ENCODE results near the gene COL6A1. TPM values are rescaled to one million over a fixed set of nuclear protein-coding genes. Genes with fewer than 3 reads are reported as not detected.

The COL6A1 gene
- total and polyA plus RNA-seq, 2 donors (not counting 1 experiment from before 2014, with no cell fraction given), result 645 to 1,137 TPM

DNA sequence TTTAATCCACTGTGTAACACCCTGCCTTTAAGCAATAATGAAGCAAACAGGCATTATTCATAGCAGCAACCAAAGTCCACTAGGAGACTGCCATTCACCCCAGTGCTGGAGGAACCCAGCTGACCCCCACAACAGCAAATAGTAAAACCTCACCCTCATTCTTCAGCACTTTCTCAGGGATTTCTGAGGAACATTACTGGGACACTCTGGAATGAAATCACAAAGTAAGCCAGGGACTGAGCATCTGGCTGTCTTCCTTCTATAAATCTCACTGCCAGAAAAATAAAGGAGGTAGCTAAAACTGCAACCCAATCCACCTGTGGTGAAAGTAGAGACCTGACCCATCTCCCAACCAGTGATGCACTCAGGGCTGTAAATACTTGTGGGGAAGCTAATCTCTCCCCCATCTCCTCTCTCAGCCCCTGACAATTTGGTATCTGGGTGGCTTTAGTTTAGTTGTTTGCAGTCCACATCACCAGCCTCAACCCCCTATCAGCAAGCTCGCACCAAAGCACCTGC, 47.1 kb downstream of the COL6A1 start:
- Histone ChIP-seq H3K9me3 (ENCODE audit: control insufficient read depth, insufficient read depth, low read depth, low read length) (no peaks in the 10 kb centered on the region), H3K4me3 (replicated peaks in 1 of 4; ENCODE audit: control extremely low read depth in 1 of 4, insufficient read depth in 1 of 4, low read depth in 3 of 4, low read length in 4 of 4) (no peak overlapping the region), H3K27ac (ENCODE audit: insufficient read depth, low read length) (peak overlapping the region; percentile 82), H2AFZ (ENCODE audit: low read length) (no peak overlapping the region), H3K9ac (ENCODE audit: insufficient read depth, low read length) (peak overlapping the region; percentile 35), H3K79me2 (ENCODE audit: control insufficient read depth, insufficient read depth, low read length) (no peaks in the 10 kb centered on the region), H3K27me3 (ENCODE audit: control insufficient read depth, insufficient read depth, low read length) (no peaks in the 10 kb centered on the region), H3K4me2 (ENCODE audit: extremely low read depth, insufficient read depth, low read length) (peak overlapping the region; percentile 72), H3K36me3 (ENCODE audit: control insufficient read depth, insufficient read depth, low read length) (no peaks in the 10 kb centered on the region), H3K4me1 (ENCODE audit: control insufficient read depth, extremely low read depth, insufficient read depth, low read length) (peaks cover 18% of the 10 kb centered on the region), H4K20me1 (ENCODE audit: control insufficient read depth, extremely low read depth, insufficient read depth, low read length) (no peaks in the 10 kb centered on the region)
- TF ChIP-seq, protein P1, sequence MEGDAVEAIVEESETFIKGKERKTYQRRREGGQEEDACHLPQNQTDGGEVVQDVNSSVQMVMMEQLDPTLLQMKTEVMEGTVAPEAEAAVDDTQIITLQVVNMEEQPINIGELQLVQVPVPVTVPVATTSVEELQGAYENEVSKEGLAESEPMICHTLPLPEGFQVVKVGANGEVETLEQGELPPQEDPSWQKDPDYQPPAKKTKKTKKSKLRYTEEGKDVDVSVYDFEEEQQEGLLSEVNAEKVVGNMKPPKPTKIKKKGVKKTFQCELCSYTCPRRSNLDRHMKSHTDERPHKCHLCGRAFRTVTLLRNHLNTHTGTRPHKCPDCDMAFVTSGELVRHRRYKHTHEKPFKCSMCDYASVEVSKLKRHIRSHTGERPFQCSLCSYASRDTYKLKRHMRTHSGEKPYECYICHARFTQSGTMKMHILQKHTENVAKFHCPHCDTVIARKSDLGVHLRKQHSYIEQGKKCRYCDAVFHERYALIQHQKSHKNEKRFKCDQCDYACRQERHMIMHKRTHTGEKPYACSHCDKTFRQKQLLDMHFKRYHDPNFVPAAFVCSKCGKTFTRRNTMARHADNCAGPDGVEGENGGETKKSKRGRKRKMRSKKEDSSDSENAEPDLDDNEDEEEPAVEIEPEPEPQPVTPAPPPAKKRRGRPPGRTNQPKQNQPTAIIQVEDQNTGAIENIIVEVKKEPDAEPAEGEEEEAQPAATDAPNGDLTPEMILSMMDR (conservative IDR thresholded peaks at IDR 0.05 in 1 of 2, IDR thresholded peaks at IDR 0.05 in 1 of 2; ENCODE audit: low read depth in 1 of 2, low read length in 2 of 2), result no peak
- TF ChIP-seq EZH2 (IDR thresholded peaks at IDR 0.05; ENCODE audit: low read length, missing control alignments), result no peak
- peak; percentile 84 to 85 for DNase-seq (ENCODE audit: low read depth in 2 of 2)

DNA sequence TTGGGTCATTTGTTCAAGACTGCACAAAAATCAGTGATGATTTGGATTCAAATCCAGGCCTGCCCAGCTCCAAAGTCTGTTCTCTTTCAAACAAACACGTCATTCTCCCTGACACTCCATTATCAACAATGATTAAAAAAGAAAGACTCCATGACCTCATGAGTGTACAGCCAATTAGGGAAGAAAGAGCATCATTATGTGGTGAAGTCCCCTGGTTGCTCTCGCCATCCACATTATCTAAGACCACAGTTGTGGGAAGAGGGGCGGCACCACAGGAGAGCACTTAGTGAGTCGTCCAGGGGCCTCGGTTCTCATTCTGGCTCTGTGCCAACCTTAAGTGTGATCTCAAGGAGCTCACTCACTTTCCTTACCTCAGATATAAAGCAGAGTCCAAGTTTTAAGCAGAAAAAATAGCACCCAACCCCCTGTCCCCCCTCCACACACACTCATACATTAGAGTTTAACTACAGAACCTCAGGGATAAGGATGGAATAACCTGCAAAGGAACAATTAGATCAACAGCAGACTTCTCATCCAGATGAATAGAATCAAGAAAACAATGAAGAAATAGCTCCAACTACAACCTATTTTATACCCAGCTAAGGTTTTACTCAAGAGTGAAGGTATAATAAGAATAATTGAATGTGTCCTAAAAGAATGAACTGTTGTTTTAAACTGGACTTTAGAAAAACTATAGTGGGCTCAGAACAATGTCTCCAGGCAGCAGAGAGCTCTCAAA, 47.8 kb downstream of the COL6A1 start:
- Histone ChIP-seq H3K36me3 (ENCODE audit: control insufficient read depth, insufficient read depth, low read length) (no peaks in the 10 kb centered on the region), H3K4me1 (ENCODE audit: control insufficient read depth, extremely low read depth, insufficient read depth, low read length) (peaks cover 18% of the 10 kb centered on the region), H3K4me3 (replicated peaks in 1 of 4; ENCODE audit: control extremely low read depth in 1 of 4, insufficient read depth in 1 of 4, low read depth in 3 of 4, low read length in 4 of 4) (no peak overlapping the region), H3K4me2 (ENCODE audit: extremely low read depth, insufficient read depth, low read length) (no peak overlapping the region), H3K27ac (ENCODE audit: insufficient read depth, low read length) (peak overlapping the region; percentile 82), H3K9ac (ENCODE audit: insufficient read depth, low read length) (no peak overlapping the region), H3K9me3 (ENCODE audit: control insufficient read depth, insufficient read depth, low read depth, low read length) (no peaks in the 10 kb centered on the region), H3K79me2 (ENCODE audit: control insufficient read depth, insufficient read depth, low read length) (no peaks in the 10 kb centered on the region), H3K27me3 (ENCODE audit: control insufficient read depth, insufficient read depth, low read length) (no peaks in the 10 kb centered on the region), H2AFZ (ENCODE audit: low read length) (no peak overlapping the region), H4K20me1 (ENCODE audit: control insufficient read depth, extremely low read depth, insufficient read depth, low read length) (no peaks in the 10 kb centered on the region)
- DNase-seq (ENCODE audit: low read depth in 2 of 2), result peak; percentile 54 to 87
- TF ChIP-seq, protein P1 (conservative IDR thresholded peaks at IDR 0.05 in 1 of 2, IDR thresholded peaks at IDR 0.05 in 1 of 2; ENCODE audit: low read depth in 1 of 2, low read length in 2 of 2), result no peak
- no peak for TF ChIP-seq EZH2 (IDR thresholded peaks at IDR 0.05; ENCODE audit: low read length, missing control alignments)

DNA sequence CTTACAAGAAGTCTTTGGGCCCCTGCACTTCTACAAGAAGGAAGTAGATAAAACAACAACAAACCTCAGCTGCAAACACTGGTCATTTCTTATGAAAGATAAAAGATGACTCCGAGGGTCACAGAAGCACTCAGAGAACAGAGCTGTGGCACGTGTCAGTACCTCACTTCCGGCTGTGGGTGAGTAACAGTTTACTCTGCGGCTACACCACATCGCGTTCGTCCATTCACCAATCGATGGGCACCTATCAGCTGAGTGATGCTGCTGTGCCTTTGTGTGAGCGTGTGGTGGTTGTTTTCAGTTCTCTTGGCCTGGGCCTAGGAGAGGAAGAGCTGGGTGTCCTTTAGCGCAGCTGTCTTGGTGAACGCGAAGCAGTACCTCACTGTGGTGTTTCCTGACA, 49.9 kb downstream of the COL6A1 start:
- Histone ChIP-seq H3K36me3 (ENCODE audit: control insufficient read depth, insufficient read depth, low read length) (no peaks in the 10 kb centered on the region), H4K20me1 (ENCODE audit: control insufficient read depth, extremely low read depth, insufficient read depth, low read length) (no peaks in the 10 kb centered on the region)
- TF ChIP-seq, protein P1 (conservative IDR thresholded peaks at IDR 0.05 in 1 of 2, IDR thresholded peaks at IDR 0.05 in 1 of 2; ENCODE audit: low read depth in 1 of 2, low read length in 2 of 2), result no peak
- no peak for TF ChIP-seq EZH2 (IDR thresholded peaks at IDR 0.05; ENCODE audit: low read length, missing control alignments)

More for the DNA sequence above, 49.9 kb downstream of the COL6A1 start:
- no peak overlapping the region for H3K9ac ChIP-seq (ENCODE audit: insufficient read depth, low read length)
- H3K79me2 ChIP-seq (ENCODE audit: control insufficient read depth, insufficient read depth, low read length), result no peaks in the 10 kb centered on the region
- no peak overlapping the region for H3K4me3 ChIP-seq (replicated peaks in 1 of 4; ENCODE audit: control extremely low read depth in 1 of 4, insufficient read depth in 1 of 4, low read depth in 3 of 4, low read length in 4 of 4)
- H3K27me3 ChIP-seq (ENCODE audit: control insufficient read depth, insufficient read depth, low read length), result no peaks in the 10 kb centered on the region
- H2AFZ ChIP-seq (ENCODE audit: low read length), result no peak overlapping the region
- H3K4me1 ChIP-seq (ENCODE audit: control insufficient read depth, extremely low read depth, insufficient read depth, low read length), result peaks cover 19% of the 10 kb centered on the region
- no peak for DNase-seq (ENCODE audit: low read depth in 2 of 2)
- no peaks in the 10 kb centered on the region for H3K9me3 ChIP-seq (ENCODE audit: control insufficient read depth, insufficient read depth, low read depth, low read length)
- H3K4me2 ChIP-seq (ENCODE audit: extremely low read depth, insufficient read depth, low read length), result no peak overlapping the region
- H3K27ac ChIP-seq (ENCODE audit: insufficient read depth, low read length), result no peak overlapping the region
